ENCODE measurements around the gene GSDMA. TPM values are rescaled to one million over a fixed set of nuclear protein-coding genes. Genes with fewer than 3 reads are reported as not detected.
A peak's percentile ranks its signal among the peaks of the same experiment; 100 is the strongest.

Gene GSDMA
- total and polyA plus RNA-seq, 9 of the 15 experiments (the other 6 are each of a cell fraction or from before 2014, with no cell fraction given), result 0.04 to 0.13 (median 0.07) TPM; not detected in 2

DNA sequence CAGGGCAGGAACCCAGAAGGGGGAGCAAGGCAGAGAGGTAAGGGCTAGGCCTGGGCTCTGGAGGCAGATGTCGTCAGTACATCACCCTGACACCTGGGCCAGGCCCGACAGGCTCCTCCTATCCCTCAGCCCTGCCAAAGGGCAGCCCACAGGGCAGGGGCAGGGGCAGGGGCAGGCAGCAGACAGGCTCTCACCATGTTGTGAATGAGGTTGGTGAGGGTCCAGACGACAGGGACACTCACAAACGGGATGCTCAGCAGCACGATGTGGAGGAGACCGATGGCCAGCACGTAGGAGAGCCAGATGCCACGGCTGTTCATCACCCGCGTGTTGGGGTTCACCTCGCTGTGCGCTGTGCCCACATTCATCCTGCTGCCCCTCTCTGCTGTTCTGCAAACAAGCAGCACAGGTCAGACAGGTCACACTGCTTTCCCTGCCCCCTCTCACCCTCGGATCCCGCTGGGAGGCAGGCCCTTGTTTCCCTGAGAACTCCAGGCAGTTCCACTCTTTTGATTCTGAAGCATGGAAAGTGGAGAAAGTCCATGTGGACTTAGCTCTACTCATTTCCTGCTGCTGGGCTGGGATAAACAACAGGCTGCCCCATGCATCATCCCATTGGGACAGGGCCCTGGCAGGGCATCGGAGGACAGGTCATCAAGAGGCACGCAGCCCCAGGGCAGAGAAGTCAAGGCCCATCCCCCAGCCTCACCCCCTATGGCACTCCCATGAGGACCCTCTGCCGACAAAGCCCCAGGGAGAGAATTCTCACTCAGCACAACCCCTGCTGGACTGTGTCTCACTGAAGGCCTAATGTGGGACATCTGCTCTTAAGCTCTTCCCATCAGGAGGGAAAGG lies 38.7 kb upstream of the GSDMA start:
- FAIRE-seq, result no peak
- intact Hi-C loops (cut with micrococcal nuclease), result no loop called here
- no peak overlapping the region for H3K4me2 ChIP-seq (ENCODE audit: insufficient read depth, low read length)

DNA sequence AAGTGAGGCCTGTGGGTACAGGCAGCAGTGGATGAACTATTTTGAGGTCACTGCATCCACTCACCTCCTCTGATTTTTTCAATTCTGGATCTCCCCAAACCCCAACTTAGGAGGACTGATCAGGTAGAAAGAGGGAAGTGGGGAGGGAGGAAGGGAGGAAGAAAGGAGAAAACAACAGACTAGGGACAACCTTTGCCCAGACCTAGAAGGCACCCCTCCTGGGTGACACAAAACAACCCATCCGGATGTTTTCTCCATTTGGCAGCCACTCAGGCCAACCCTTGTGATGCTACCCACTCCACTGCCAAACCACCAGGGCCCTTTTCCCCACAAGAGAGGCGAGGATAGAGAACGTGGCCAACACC lies 38.1 kb upstream of the GSDMA start:
- Histone ChIP-seq H3K27me3 (ENCODE audit: control insufficient read depth in 2 of 2, insufficient read depth in 2 of 2, low read length in 2 of 2) (no peaks in the 10 kb centered on the region), H3K9ac (ENCODE audit: insufficient read depth in 1 of 2, low read depth in 2 of 2, low read length in 2 of 2) (peak overlapping the region in 1 of 2 experiments; percentile 22; a peak in 1 of 4 replicates), H3K79me2 (ENCODE audit: control insufficient read depth, insufficient read depth, low read length) (peaks cover 33% of the 10 kb centered on the region), H3K4me2 (ENCODE audit: insufficient read depth, low read length) (no peak overlapping the region), H3K9me3 (replicated peaks; ENCODE audit: control insufficient read depth, insufficient read depth, low read depth, low read length) (no peaks in the 10 kb centered on the region), H3K27ac (ENCODE audit: extremely low read depth, low read depth, low read length) (no peak overlapping the region), H3K4me1 (replicated peaks in 1 of 2; ENCODE audit: control insufficient read depth in 2 of 2, insufficient read depth in 2 of 2, low read length in 2 of 2) (peaks cover 29 to 47% of the 10 kb centered on the region in 2 experiments), H3K36me3 (ENCODE audit: control insufficient read depth, insufficient read depth, low read length) (peaks cover 43% of the 10 kb centered on the region; the same call in 2 of the 3 replicates), H3K9me1 (ENCODE audit: control insufficient read depth, insufficient read depth, low read length) (peaks cover 13% of the 10 kb centered on the region), H4K20me1 (replicated peaks; ENCODE audit: control insufficient read depth, insufficient read depth, low read length) (0 out of 2 replicates have a peak, but pooled peaks cover 14% of the 10 kb centered on the region), H3K4me3 (no peak overlapping the region), H2AFZ (ENCODE audit: low read depth, low read length) (no peak overlapping the region)
- ChIA-PET CTCF (ENCODE audit: low intra/inter-chr PET ratio) (no interaction called here), POLR2A (interaction anchor here (2.0 kb wide), 1 partner anchor 14 kb away, joined by 7 read pairs; no protein-coding TSS in a partner anchor)
- TF ChIP-seq FUS (optimal IDR thresholded peaks at IDR 0.05; ENCODE audit: low read depth, low read length), result no peak
- no peak for TF ChIP-seq CCNT2 (IDR thresholded peaks at IDR 0.05; ENCODE audit: borderline replicate concordance, extremely low read depth, insufficient read length, low read depth, low read length)
- TF ChIP-seq MCM5 (IDR thresholded peaks at IDR 0.05; ENCODE audit: low read depth), result no peak
- TF ChIP-seq, protein P1, sequence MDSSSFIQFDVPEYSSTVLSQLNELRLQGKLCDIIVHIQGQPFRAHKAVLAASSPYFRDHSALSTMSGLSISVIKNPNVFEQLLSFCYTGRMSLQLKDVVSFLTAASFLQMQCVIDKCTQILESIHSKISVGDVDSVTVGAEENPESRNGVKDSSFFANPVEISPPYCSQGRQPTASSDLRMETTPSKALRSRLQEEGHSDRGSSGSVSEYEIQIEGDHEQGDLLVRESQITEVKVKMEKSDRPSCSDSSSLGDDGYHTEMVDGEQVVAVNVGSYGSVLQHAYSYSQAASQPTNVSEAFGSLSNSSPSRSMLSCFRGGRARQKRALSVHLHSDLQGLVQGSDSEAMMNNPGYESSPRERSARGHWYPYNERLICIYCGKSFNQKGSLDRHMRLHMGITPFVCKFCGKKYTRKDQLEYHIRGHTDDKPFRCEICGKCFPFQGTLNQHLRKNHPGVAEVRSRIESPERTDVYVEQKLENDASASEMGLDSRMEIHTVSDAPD (CRISPR knock-in tag; IDR thresholded peaks at IDR 0.05), result no peak
- no peak for TF ChIP-seq CHD2 (IDR thresholded peaks at IDR 0.05; ENCODE audit: low read depth, low read length)
- TF ChIP-seq HDAC1 (IDR thresholded peaks at IDR 0.05), result no peak
- no peak for TF ChIP-seq POLR2AphosphoS2 (IDR thresholded peaks at IDR 0.05; ENCODE audit: low read length)
- TF ChIP-seq RAD21 (CRISPR knock-in tag; conservative IDR thresholded peaks at IDR 0.05 in 1 of 2, IDR thresholded peaks at IDR 0.05 in 1 of 2), result no peak
- no peak for TF ChIP-seq MTA2 (IDR thresholded peaks at IDR 0.05; ENCODE audit: low read depth)
- in situ Hi-C loops (cut with MboI), result no loop called here
- intact Hi-C loops (cut with micrococcal nuclease), result no loop called here
- no peak for FAIRE-seq
- no peak for ATAC-seq
- DNase-seq (ENCODE audit: extremely low read depth in 1 of 4, low spot score in 3 of 4), result no peak
- no TSS peak for BruUV-seq (replicated peaks)
- WGBS (ENCODE audit: insufficient coverage, low coverage, missing lambda C conversion rate), result 96% methylated on average over 3 of the region's 3 CpGs

More for the DNA sequence above, 38.7 kb upstream of the GSDMA start:
- ATAC-seq, result no peak
- H2AFZ ChIP-seq (ENCODE audit: low read depth, low read length), result no peak overlapping the region
- no peak overlapping the region for H3K27ac ChIP-seq (ENCODE audit: extremely low read depth, low read depth, low read length)
- H3K9me3 ChIP-seq (replicated peaks; ENCODE audit: control insufficient read depth, insufficient read depth, low read depth, low read length), result no peaks in the 10 kb centered on the region
- no peak overlapping the region for H3K4me3 ChIP-seq
- POLR2A ChIA-PET, result interaction anchor here (0.5 kb wide), 1 partner anchor 300 kb away, joined by 4 read pairs; no protein-coding TSS in a partner anchor
- peaks cover 13% of the 10 kb centered on the region for H3K9me1 ChIP-seq (ENCODE audit: control insufficient read depth, insufficient read depth, low read length)
- H3K9ac ChIP-seq (ENCODE audit: insufficient read depth in 1 of 2, low read depth in 2 of 2, low read length in 2 of 2), result no peak overlapping the region
- H3K36me3 ChIP-seq (ENCODE audit: control insufficient read depth, insufficient read depth, low read length), result peaks cover 44% of the 10 kb centered on the region; the same call in 2 of the 3 replicates
- 87% methylated on average over 17 of the region's 17 CpGs for WGBS (ENCODE audit: insufficient coverage, low coverage, missing lambda C conversion rate)
- H3K79me2 ChIP-seq (ENCODE audit: control insufficient read depth, insufficient read depth, low read length), result peaks cover 33% of the 10 kb centered on the region
- in situ Hi-C loops (cut with MboI), result no loop called here
- BruUV-seq (replicated peaks), result no TSS peak
- TF ChIP-seq PHF8 (IDR thresholded peaks at IDR 0.05; ENCODE audit: borderline replicate concordance, low read length), result no peak
- no peak for TF ChIP-seq TARDBP (IDR thresholded peaks at IDR 0.05)
- TF ChIP-seq BDP1 (IDR thresholded peaks at IDR 0.05; ENCODE audit: insufficient read depth, insufficient read length), result no peak
- TF ChIP-seq ZNF3 (CRISPR knock-in tag; IDR thresholded peaks at IDR 0.05), result no peak
- no peak for TF ChIP-seq CCAR2 (IDR thresholded peaks at IDR 0.05; ENCODE audit: low read depth, low read length)
- no peaks in the 10 kb centered on the region for H3K27me3 ChIP-seq (ENCODE audit: control insufficient read depth in 2 of 2, insufficient read depth in 2 of 2, low read length in 2 of 2)
- H3K4me1 ChIP-seq (replicated peaks in 1 of 2; ENCODE audit: control insufficient read depth in 2 of 2, insufficient read depth in 2 of 2, low read length in 2 of 2), result peaks cover 27 to 48% of the 10 kb centered on the region in 2 experiments
- H4K20me1 ChIP-seq (replicated peaks; ENCODE audit: control insufficient read depth, insufficient read depth, low read length), result 0 out of 2 replicates have a peak, but pooled peaks cover 14% of the 10 kb centered on the region
- no peak for DNase-seq (ENCODE audit: extremely low read depth in 1 of 4, low spot score in 3 of 4)
- CTCF ChIA-PET (ENCODE audit: low intra/inter-chr PET ratio), result no interaction called here

Data from K562 (cell line).